Activated CD8-positive, alpha-beta T cell treated with anti-CD3 and anti-CD28 coated beads for 36 hours (primary cell): Measurements from ENCODE around the gene OSBPL8. TPM values are rescaled to one million over a fixed set of nuclear protein-coding genes. Genes with fewer than 3 reads are reported as not detected.
"Not testable (repeated sequence)": the region's sequence is repeated elsewhere in the genome, so short reads cannot be mapped to it uniquely, and the experiment has no call there.

Source experiments
- ATAC-seq: fragments of 200-7000 bp; cut with Tn5 transposase; one replicate; pipeline ENCODE4 v1.10.0; 2021; ENCODE audit warnings: mild to moderate bottlenecking, moderate library complexity
- CTCF ChIA-PET: fragments of 350-600 bp; sonication (Branson Sonifier 250); formaldehyde crosslinking; loops from one replicate; lab custom pipeline; 2021; ENCODE audit warnings: antibody characterized with exemption; lab: Charles Lee
- POLR2A ChIA-PET: fragments of 350-600 bp; sonication (Branson Sonifier 250); formaldehyde crosslinking; loops from one replicate; lab custom pipeline; 2021; ENCODE audit warnings: antibody characterized with exemption; lab: Charles Lee
- DNase-seq: peaks from one replicate; pipeline ENCODE4 v3.0.0-alpha.2; 2020
- H3K27ac Mint-ChIP-seq: one replicate; pipeline ENCODE4 v1.8.0; 2021; ENCODE audit warnings: mild to moderate bottlenecking, mixed read lengths
- H3K27me3 Mint-ChIP-seq: one replicate; pipeline ENCODE4 v1.8.0; 2021; ENCODE audit warnings: mixed read lengths
- H3K36me3 Mint-ChIP-seq: one replicate; pipeline ENCODE4 v1.8.0; 2021; ENCODE audit warnings: low read depth, mixed read lengths
- H3K4me1 Mint-ChIP-seq: one replicate; pipeline ENCODE4 v1.8.0; 2021; ENCODE audit warnings: low read depth, mixed read lengths
- H3K4me3 Mint-ChIP-seq: one replicate; pipeline ENCODE4 v1.8.0; 2021; ENCODE audit warnings: mild to moderate bottlenecking, moderate library complexity, mixed read lengths
- H3K9me3 Mint-ChIP-seq: one replicate; pipeline ENCODE4 v1.8.0; 2021; ENCODE audit warnings: mixed read lengths
- CTCF ChIP-seq: fragments of 200-600 bp; IDR thresholded peaks from one replicate; pipeline ENCODE4 v1.8.0; 2022; ENCODE audit warnings: antibody characterized with exemption, mild to moderate bottlenecking
- intact Hi-C: fragments of 100-400 bp; cut with micrococcal nuclease; formaldehyde crosslinking; loops from one replicate; pipeline ENCODE4 v1.10.0; 2022
- total RNA-seq, 2 experiments: library from RNA; stranded (reverse); gene quantifications; one replicate each; pipeline ENCODE4 v1.2.3, GENCODE V29; 2021

OSBPL8 gene
- total RNA-seq, 2 experiments from 2014 or later, result 81.1 to 85.6 TPM

- CTCF ChIA-PET, result interaction anchor here (1.1 kb wide), 1 partner anchor 122 kb away, joined by 3 read pairs; no protein-coding TSS in a partner anchor
- no peak for TF ChIP-seq CTCF
These were observed 191.3 kb downstream of the OSBPL8 start for GRCh38 chr12:76368230-76368629.

GRCh38 chr12:76366163-76366562 lies 193.4 kb downstream of the OSBPL8 start:
- Mint-ChIP-seq H3K4me1 (no peaks in the 10 kb centered on the region), H3K9me3 (peaks cover 5% of the 10 kb centered on the region), H3K36me3 (peaks cover 72% of the 10 kb centered on the region), H3K27ac (no peak overlapping the region), H3K4me3 (no peak overlapping the region), H3K27me3 (no peaks in the 10 kb centered on the region)
- DNase-seq (no peak), ATAC-seq (no peak)
- POLR2A ChIA-PET, result no interaction called here
- TF ChIP-seq CTCF, result no peak
- intact Hi-C loops, result no loop called here
- CTCF ChIA-PET, result no interaction called here

More at GRCh38 chr12:76368230-76368629, 191.3 kb downstream of the OSBPL8 start:
- Mint-ChIP-seq H3K9me3 (peaks cover 5% of the 10 kb centered on the region), H3K27me3 (no peaks in the 10 kb centered on the region), H3K36me3 (peaks cover 74% of the 10 kb centered on the region), H3K27ac (no peak overlapping the region), H3K4me3 (no peak overlapping the region), H3K4me1 (no peaks in the 10 kb centered on the region)
- intact Hi-C loops, result no loop called here
- ATAC-seq, result no peak
- POLR2A ChIA-PET, result interaction anchor here (0.6 kb wide), 1 partner anchor 285 kb away, joined by 3 read pairs; no protein-coding TSS in a partner anchor
- DNase-seq, result no peak

GRCh38 chr12:76364131-76364530 lies 195.4 kb downstream of the OSBPL8 start:
- H3K9me3 Mint-ChIP-seq, H3K27me3 Mint-ChIP-seq, intact Hi-C loops, POLR2A ChIA-PET, DNase-seq, H3K4me3 Mint-ChIP-seq, ATAC-seq, H3K27ac Mint-ChIP-seq, H3K4me1 Mint-ChIP-seq: not testable (repeated sequence)
- CTCF ChIA-PET, result interaction anchor here (1.6 kb wide), 1 partner anchor 15 kb away, joined by 3 read pairs; no protein-coding TSS in a partner anchor
- peaks cover 61% of the 10 kb centered on the region for H3K36me3 Mint-ChIP-seq

GRCh38 chr12:76360316-76360715 lies 199.3 kb downstream of the OSBPL8 start:
- no peaks in the 10 kb centered on the region for H3K4me1 Mint-ChIP-seq
- H3K27me3 Mint-ChIP-seq, result no peaks in the 10 kb centered on the region
- H3K27ac Mint-ChIP-seq, result no peak overlapping the region
- ATAC-seq (no peak), DNase-seq (no peak)
- intact Hi-C loops, result no loop called here
- H3K4me3 Mint-ChIP-seq, result no peak overlapping the region
- peaks cover 2% of the 10 kb centered on the region for H3K9me3 Mint-ChIP-seq
- ChIA-PET CTCF (interaction anchor here (1.5 kb wide), 1 partner anchor 12 kb away, joined by 3 read pairs; the partner anchor contains the start of gene BBS10), POLR2A (no interaction called here)
- peaks cover 42% of the 10 kb centered on the region for H3K36me3 Mint-ChIP-seq
- TF ChIP-seq CTCF, result no peak

GRCh38 chr12:76356071-76356470 lies 203.5 kb downstream of the OSBPL8 start:
- ChIA-PET POLR2A (interaction anchor here (2.1 kb wide), 1 partner anchor 8 kb away, joined by 8 read pairs; the partner anchor contains the start of gene BBS10), CTCF (interaction anchor here (2.4 kb wide), 1 partner anchor 8 kb away, joined by 7 read pairs; the partner anchor contains the start of gene BBS10)
- no peak for TF ChIP-seq CTCF
- Mint-ChIP-seq H3K36me3 (peaks cover 20% of the 10 kb centered on the region), H3K27ac (no peak overlapping the region), H3K27me3 (no peaks in the 10 kb centered on the region), H3K4me3 (no peak overlapping the region), H3K4me1 (no peaks in the 10 kb centered on the region), H3K9me3 (no peaks in the 10 kb centered on the region)
- DNase-seq (no peak), ATAC-seq (no peak)
- intact Hi-C loops, result no loop called here
